ENCODE results near the gene C11orf21. TPM values are rescaled to one million over a fixed set of nuclear protein-coding genes. Genes with fewer than 3 reads are reported as not detected.

C11orf21 gene
- total RNA-seq, 1 experiment from 2014 or later: 0.09 TPM

- Mint-ChIP-seq H3K27me3 (ENCODE audit: insufficient read depth, unreplicated experiment) (no peaks in the 10 kb centered on the region), H3K9me3 (ENCODE audit: unreplicated experiment) (no peaks in the 10 kb centered on the region)
- CTCF ChIA-PET: no interaction called here
Measured at GRCh38 chr11:2248242-2248641, 53.5 kb downstream of the C11orf21 start.

DNA sequence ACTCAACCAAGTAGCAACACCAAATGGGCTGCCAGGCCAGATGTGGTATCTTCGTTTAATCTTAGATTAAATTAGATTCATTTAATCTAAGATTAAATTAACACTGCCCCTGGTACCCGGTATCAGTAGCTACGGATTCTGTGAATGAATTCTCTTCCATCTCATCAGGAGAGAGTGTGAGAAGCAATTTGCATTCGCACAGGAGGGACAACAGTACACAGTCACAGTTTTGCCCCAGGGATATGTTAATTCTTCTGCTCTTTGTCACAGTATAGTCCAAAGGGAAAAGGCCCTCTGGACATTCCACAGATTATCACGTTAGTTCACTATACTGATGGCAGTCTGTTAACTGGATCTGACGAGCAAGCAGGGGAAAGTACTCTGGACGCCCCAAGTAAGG lies 54.2 kb downstream of the C11orf21 start:
- CTCF ChIA-PET: no interaction called here
- Mint-ChIP-seq H3K27ac (ENCODE audit: unreplicated experiment) (peak overlapping the region; percentile 21), H3K27me3 (ENCODE audit: insufficient read depth, unreplicated experiment) (peaks cover 3% of the 10 kb centered on the region), H3K9me3 (ENCODE audit: unreplicated experiment) (no peaks in the 10 kb centered on the region), H3K4me1 (ENCODE audit: low read depth, unreplicated experiment) (no peaks in the 10 kb centered on the region), H3K4me3 (ENCODE audit: unreplicated experiment) (no peak overlapping the region), H3K36me3 (ENCODE audit: insufficient read depth, unreplicated experiment) (no peaks in the 10 kb centered on the region)
- DNase-seq: peak in 1 of 2 experiments; percentile 37
- POLR2A ChIA-PET: no interaction called here
- Histone ChIP-seq H3K9me3 (peaks cover 6% of the 10 kb centered on the region), H3K4me3 (ENCODE audit: low read depth, low read length) (no peak overlapping the region), H3K27me3 (replicated peaks; ENCODE audit: control insufficient read depth, insufficient read depth, low read length) (no peaks in the 10 kb centered on the region), H3K4me1 (peaks cover 9% of the 10 kb centered on the region), H3K36me3 (ENCODE audit: control insufficient read depth, insufficient read depth, low read length) (no peaks in the 10 kb centered on the region)
- TF ChIP-seq, protein P1, sequence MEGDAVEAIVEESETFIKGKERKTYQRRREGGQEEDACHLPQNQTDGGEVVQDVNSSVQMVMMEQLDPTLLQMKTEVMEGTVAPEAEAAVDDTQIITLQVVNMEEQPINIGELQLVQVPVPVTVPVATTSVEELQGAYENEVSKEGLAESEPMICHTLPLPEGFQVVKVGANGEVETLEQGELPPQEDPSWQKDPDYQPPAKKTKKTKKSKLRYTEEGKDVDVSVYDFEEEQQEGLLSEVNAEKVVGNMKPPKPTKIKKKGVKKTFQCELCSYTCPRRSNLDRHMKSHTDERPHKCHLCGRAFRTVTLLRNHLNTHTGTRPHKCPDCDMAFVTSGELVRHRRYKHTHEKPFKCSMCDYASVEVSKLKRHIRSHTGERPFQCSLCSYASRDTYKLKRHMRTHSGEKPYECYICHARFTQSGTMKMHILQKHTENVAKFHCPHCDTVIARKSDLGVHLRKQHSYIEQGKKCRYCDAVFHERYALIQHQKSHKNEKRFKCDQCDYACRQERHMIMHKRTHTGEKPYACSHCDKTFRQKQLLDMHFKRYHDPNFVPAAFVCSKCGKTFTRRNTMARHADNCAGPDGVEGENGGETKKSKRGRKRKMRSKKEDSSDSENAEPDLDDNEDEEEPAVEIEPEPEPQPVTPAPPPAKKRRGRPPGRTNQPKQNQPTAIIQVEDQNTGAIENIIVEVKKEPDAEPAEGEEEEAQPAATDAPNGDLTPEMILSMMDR (IDR thresholded peaks at IDR 0.05; ENCODE audit: insufficient read depth in 1 of 2, low read depth in 1 of 2, low read length in 1 of 2, severe bottlenecking in 1 of 2, unreplicated experiment in 1 of 2): no peak
- BruUV-seq (replicated peaks): no TSS peak
- intact Hi-C loops (cut with micrococcal nuclease; ENCODE audit: unreplicated experiment): no loop called here

More at GRCh38 chr11:2248242-2248641, 53.5 kb downstream of the C11orf21 start:
- H3K27me3 ChIP-seq (replicated peaks; ENCODE audit: control insufficient read depth, insufficient read depth, low read length): no peaks in the 10 kb centered on the region
- Mint-ChIP-seq H3K4me3 (ENCODE audit: unreplicated experiment) (no peak overlapping the region), H3K4me1 (ENCODE audit: low read depth, unreplicated experiment) (no peaks in the 10 kb centered on the region), H3K27ac (ENCODE audit: unreplicated experiment) (no peak overlapping the region), H3K36me3 (ENCODE audit: insufficient read depth, unreplicated experiment) (no peaks in the 10 kb centered on the region)
- no peak for DNase-seq
- H3K4me1 ChIP-seq: peaks cover 9% of the 10 kb centered on the region
- TF ChIP-seq, protein P1 (IDR thresholded peaks at IDR 0.05; ENCODE audit: insufficient read depth in 1 of 2, low read depth in 1 of 2, low read length in 1 of 2, severe bottlenecking in 1 of 2, unreplicated experiment in 1 of 2): no peak
- intact Hi-C loops (cut with micrococcal nuclease; ENCODE audit: unreplicated experiment): no loop called here
- H3K36me3 ChIP-seq (ENCODE audit: control insufficient read depth, insufficient read depth, low read length): no peaks in the 10 kb centered on the region
- no peaks in the 10 kb centered on the region for H3K9me3 ChIP-seq
- no peak overlapping the region for H3K4me3 ChIP-seq (ENCODE audit: low read depth, low read length)
- POLR2A ChIA-PET: no interaction called here
- BruUV-seq (replicated peaks): no TSS peak

Other genes starting within 250 kb of the C11orf21 start
- gene IGF2, start 162.5 kb downstream of the C11orf21 start, total RNA-seq (2022): 1,375 and 1,397 TPM in 2 replicates
- not detected in 2 replicates for gene INS, start 140.7 kb downstream of the C11orf21 start, total RNA-seq (2022)
- gene TH, start 130.1 kb downstream of the C11orf21 start, total RNA-seq (2022): not detected in 2 replicates
- 26.6 and 32.5 TPM in 2 replicates for gene ASCL2, start 31.3 kb downstream of the C11orf21 start, total RNA-seq (2022)
- 0.97 and 1.2 TPM in 2 replicates for gene TSPAN32, start 95 bp upstream of the C11orf21 start, total RNA-seq (2022)
- 397 and 412 TPM in 2 replicates for gene CD81, start 75.4 kb upstream of the C11orf21 start, total RNA-seq (2022)
- 46.2 and 60.9 TPM in 2 replicates for gene TSSC4, start 98.8 kb upstream of the C11orf21 start, total RNA-seq (2022)
- gene TRPM5, start 142.6 kb upstream of the C11orf21 start, total RNA-seq (2022): not detected in 2 replicates
- 0.72 and 1.0 TPM in 2 replicates for gene KCNQ1, start 143.1 kb upstream of the C11orf21 start, total RNA-seq (2022)

Measured in Caco-2 (cell line).